IPS DF 4.7 (cell line): Measurements from ENCODE around the gene OR4B1.

Experiments used
- DNase-seq: peaks from one replicate; pipeline ENCODE4 v3.0.0-alpha.2; 2013; ENCODE audit warnings: low spot score; ENCODE audit errors: extremely low read depth

Gene OR4B1

DNA sequence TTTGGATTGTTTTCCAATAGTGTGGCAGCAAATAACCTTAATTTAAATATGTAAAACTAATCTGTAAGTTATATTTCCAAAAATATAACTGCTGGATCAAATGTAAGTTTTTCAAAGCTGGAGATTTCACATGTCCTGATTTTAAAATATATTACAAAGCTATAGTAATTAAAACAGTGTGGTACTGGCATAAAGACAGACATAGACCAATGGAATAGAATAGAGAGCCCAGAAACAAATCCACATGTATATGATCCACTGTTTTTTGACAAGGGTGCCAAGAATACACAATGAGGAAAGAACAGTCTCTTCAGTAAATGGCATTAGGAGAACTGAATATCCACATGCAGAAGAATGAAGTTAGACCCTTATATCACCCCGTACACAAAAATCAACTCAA, 32.3 kb downstream of the OR4B1 start:
- DNase-seq, result no peak

DNA sequence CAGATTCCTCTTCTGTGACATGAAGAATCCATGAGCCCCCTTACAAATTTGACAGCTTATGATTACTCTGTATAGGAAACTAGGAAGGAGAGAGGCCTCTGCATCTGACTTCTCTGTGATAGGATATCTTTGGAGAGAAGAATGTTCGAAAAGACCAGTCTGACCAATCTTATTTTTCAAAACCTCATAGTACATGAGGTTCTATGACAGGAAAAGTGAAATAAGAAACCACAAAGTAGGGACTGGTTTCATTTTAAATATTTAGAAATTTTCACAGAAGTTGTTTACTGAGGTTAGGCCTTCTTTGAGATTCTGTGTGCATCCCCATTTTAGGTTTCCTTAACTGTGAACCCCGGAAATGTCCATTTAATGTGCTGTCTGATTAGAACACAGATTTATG, 45.0 kb downstream of the OR4B1 start:
- no peak for DNase-seq

DNA sequence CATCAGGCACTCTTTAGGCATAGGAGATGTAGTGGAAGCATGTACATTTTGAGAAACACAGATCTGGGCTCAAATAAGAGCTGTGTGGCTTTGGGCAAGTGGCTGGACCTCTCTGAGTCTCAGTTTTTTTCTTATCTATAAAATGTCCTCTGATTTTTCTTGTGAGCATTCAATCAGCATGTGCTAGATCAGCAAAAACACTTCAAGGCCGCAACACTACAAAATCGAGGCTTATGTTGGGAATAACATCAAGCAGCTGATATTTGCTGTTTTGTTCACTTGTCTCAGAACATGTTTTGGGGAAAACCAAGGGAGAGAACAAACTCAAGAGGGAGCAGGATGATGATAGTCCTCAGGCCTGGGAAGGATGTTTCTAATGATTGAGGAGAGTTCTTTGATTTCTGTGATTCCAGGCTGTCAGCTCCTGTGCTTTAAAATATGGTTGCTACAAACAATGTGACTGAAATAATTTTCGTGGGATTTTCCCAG, 46.9 kb downstream of the OR4B1 start, which contains the start of gene OR4X1:
TSS of gene OR4X1 (plus strand) at position 439 of the 489 bp plus-strand sequence. CDS start at position 439, 0 bp downstream.
- DNase-seq, result no peak
